Neural cell (in vitro differentiated cells): ENCODE results near the gene PGS1. TPM values are rescaled to one million over a fixed set of nuclear protein-coding genes. Genes with fewer than 3 reads are reported as not detected.

ENCODE experiments used
- H2AFZ ChIP-seq: fragments of 200-600, 300-800 bp; sonication (generic), shearing (Covaris generic); 2 replicates; pipeline ENCODE4 v1.6.0; 2014; ENCODE audit warnings: low read depth, mild to moderate bottlenecking, antibody characterized with exemption, low read length, moderate library complexity
- H3F3A ChIP-seq: fragments of 200-600 bp; shearing (Covaris generic); 2 replicates; pipeline ENCODE4 v1.6.1; 2016; ENCODE audit warnings: mild to moderate bottlenecking, moderate library complexity, mixed read lengths, antibody characterized with exemption, low read length; ENCODE audit not compliant: insufficient read depth, poor library complexity, severe bottlenecking
- H3K27ac ChIP-seq: fragments of 200-600, 300-800 bp; sonication (generic), shearing (Covaris generic); 2 replicates; pipeline ENCODE4 v1.5.1; 2014; ENCODE audit warnings: mild to moderate bottlenecking, low read length, moderate library complexity
- H3K27me3 ChIP-seq: fragments of 300-800, 200-600 bp; sonication (generic), shearing (Covaris generic); 2 replicates; pipeline ENCODE4 v1.6.0; 2014; ENCODE audit warnings: mild to moderate bottlenecking, low read depth, low read length, moderate library complexity; ENCODE audit not compliant: insufficient read depth
- H3K36me3 ChIP-seq: fragments of 300-800, 200-600 bp; sonication (generic), shearing (Covaris generic); 2 replicates; pipeline ENCODE4 v1.5.1; 2014; ENCODE audit warnings: mild to moderate bottlenecking, antibody characterized with exemption, low read length, moderate library complexity; ENCODE audit not compliant: insufficient read depth
- H3K4me2 ChIP-seq: fragments of 300-800, 200-600 bp; sonication (generic), shearing (Covaris generic); 2 replicates; pipeline ENCODE4 v1.6.0; 2014; ENCODE audit warnings: mild to moderate bottlenecking, low read length
- H3K4me3 ChIP-seq: fragments of 300-800, 200-600 bp; sonication (generic), shearing (Covaris generic); 2 replicates; pipeline ENCODE4 v1.5.1; 2014; ENCODE audit warnings: mild to moderate bottlenecking, low read length, moderate library complexity
- H3K79me2 ChIP-seq: fragments of 200-600 bp; shearing (Covaris generic); replicated peaks from 2 replicates; pipeline ENCODE4 v1.6.0; 2014; ENCODE audit warnings: mild to moderate bottlenecking, low read length, moderate library complexity; ENCODE audit not compliant: insufficient read depth
- H3K9ac ChIP-seq: fragments of 300-800, 200-600 bp; sonication (generic), shearing (Covaris generic); 2 replicates; pipeline ENCODE4 v1.6.1; 2016; ENCODE audit warnings: mild to moderate bottlenecking, low read length, mixed read lengths
- H3K9me2 ChIP-seq: fragments of 200-600 bp; shearing (Covaris generic); 2 replicates; pipeline ENCODE4 v1.6.1; 2016; ENCODE audit warnings: mild to moderate bottlenecking, low read length, mixed read lengths; ENCODE audit not compliant: insufficient read depth
- H3K9me3 ChIP-seq: fragments of 200-600, 300-800 bp; sonication (generic), shearing (Covaris generic); 2 replicates; pipeline ENCODE4 v1.6.1; 2016; ENCODE audit warnings: mild to moderate bottlenecking, mixed run types, low read length, moderate library complexity, mixed read lengths
- H4K20me1 ChIP-seq: fragments of 200-600 bp; shearing (Covaris generic); 2 replicates; pipeline ENCODE4 v1.6.1; 2016; ENCODE audit warnings: mild to moderate bottlenecking, mixed run types; ENCODE audit not compliant: insufficient read depth
- CTCF ChIP-seq: fragments of 450-650 bp; IDR thresholded peaks from 2 replicates; pipeline ENCODE4 v1.5.1; 2014; ENCODE audit warnings: antibody characterized with exemption, mild to moderate bottlenecking, moderate library complexity; ENCODE audit not compliant: poor library complexity, severe bottlenecking
- EP300 ChIP-seq: fragments of 450-650 bp; conservative IDR thresholded peaks from 2 replicates; pipeline ENCODE4 v1.6.1; 2014; ENCODE audit warnings: antibody characterized with exemption, mild to moderate bottlenecking, moderate library complexity; ENCODE audit not compliant: poor library complexity, severe bottlenecking
- EZH2 ChIP-seq: fragments of 200-600, 300-800 bp; shearing (Covaris generic), sonication (generic); IDR thresholded peaks from 2 replicates; pipeline ENCODE4 v1.6.1; 2014; ENCODE audit warnings: antibody characterized with exemption, low read length, borderline replicate concordance, mild to moderate bottlenecking; ENCODE audit not compliant: insufficient read depth, poor library complexity, severe bottlenecking
- MXI1 ChIP-seq: fragments of 450-650 bp; conservative IDR thresholded peaks from 2 replicates; pipeline ENCODE4 v1.6.1; 2014; ENCODE audit warnings: antibody characterized with exemption, mild to moderate bottlenecking; ENCODE audit not compliant: poor library complexity, severe bottlenecking
- POLR2AphosphoS5 ChIP-seq: IDR thresholded peaks from 2 replicates; pipeline ENCODE4 v1.6.1; 2012
- RAD21 ChIP-seq: fragments of 450-650 bp; conservative IDR thresholded peaks from 2 replicates; pipeline ENCODE4 v1.6.1; 2014; ENCODE audit warnings: antibody characterized with exemption, mild to moderate bottlenecking, moderate library complexity
- SMC3 ChIP-seq: fragments of 450-650 bp; conservative IDR thresholded peaks from 2 replicates; pipeline ENCODE4 v1.6.1; 2014; ENCODE audit warnings: antibody characterized with exemption, mild to moderate bottlenecking, moderate library complexity; ENCODE audit not compliant: poor library complexity
- TAF1 ChIP-seq: IDR thresholded peaks from 2 replicates; pipeline ENCODE4 v1.6.1; 2012; ENCODE audit warnings: low read depth
- polyA plus RNA-seq: library from polyadenylated mRNA; depleted of rRNA; stranded (reverse); fragments of >200 nt; gene quantifications from 2 replicates; pipeline ENCODE4 v1.2.3, GENCODE V29; 2014
- TF ChIP-seq, protein P1 (sequence below): IDR thresholded peaks from 2 replicates; pipeline ENCODE4 v1.6.1; 2012; ENCODE audit warnings: borderline replicate concordance

The PGS1 gene
- polyA plus RNA-seq, 1 donor from 2014 or later: 65.7 TPM

DNA sequence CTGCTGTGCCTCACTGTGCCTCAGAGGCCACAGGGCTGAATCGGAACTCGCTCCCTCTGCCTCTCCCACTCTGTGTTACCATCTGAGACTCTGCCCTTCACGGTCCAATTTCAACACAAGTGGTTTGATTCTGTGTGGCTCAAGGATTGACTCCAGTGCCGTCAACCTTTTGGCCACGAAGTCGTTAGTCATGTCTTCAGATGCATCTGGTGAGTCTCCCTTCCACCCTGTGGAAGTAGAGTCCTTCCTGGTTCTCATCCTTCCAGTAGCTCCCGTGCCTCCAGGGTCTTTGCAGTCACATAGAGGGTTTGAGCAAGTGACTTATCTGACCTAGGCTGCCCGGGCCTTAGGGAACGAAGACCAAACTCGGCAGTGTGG, 51.2 kb downstream of the PGS1 start:
- TF ChIP-seq EP300 (no peak), SMC3 (no peak), TAF1 (no peak), RAD21 (no peak), MXI1 (no peak), POLR2AphosphoS5 (no peak), EZH2 (no peak), CTCF (no peak)
- TF ChIP-seq, protein P1, sequence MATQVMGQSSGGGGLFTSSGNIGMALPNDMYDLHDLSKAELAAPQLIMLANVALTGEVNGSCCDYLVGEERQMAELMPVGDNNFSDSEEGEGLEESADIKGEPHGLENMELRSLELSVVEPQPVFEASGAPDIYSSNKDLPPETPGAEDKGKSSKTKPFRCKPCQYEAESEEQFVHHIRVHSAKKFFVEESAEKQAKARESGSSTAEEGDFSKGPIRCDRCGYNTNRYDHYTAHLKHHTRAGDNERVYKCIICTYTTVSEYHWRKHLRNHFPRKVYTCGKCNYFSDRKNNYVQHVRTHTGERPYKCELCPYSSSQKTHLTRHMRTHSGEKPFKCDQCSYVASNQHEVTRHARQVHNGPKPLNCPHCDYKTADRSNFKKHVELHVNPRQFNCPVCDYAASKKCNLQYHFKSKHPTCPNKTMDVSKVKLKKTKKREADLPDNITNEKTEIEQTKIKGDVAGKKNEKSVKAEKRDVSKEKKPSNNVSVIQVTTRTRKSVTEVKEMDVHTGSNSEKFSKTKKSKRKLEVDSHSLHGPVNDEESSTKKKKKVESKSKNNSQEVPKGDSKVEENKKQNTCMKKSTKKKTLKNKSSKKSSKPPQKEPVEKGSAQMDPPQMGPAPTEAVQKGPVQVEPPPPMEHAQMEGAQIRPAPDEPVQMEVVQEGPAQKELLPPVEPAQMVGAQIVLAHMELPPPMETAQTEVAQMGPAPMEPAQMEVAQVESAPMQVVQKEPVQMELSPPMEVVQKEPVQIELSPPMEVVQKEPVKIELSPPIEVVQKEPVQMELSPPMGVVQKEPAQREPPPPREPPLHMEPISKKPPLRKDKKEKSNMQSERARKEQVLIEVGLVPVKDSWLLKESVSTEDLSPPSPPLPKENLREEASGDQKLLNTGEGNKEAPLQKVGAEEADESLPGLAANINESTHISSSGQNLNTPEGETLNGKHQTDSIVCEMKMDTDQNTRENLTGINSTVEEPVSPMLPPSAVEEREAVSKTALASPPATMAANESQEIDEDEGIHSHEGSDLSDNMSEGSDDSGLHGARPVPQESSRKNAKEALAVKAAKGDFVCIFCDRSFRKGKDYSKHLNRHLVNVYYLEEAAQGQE: no peak
- Histone ChIP-seq H3K9ac (no peak overlapping the region), H3K36me3 (no peaks in the 10 kb centered on the region), H3K27me3 (no peaks in the 10 kb centered on the region), H3K4me2 (no peak overlapping the region), H3K9me2 (no peaks in the 10 kb centered on the region), H3K79me2 (no peaks in the 10 kb centered on the region), H3F3A (no peaks in the 10 kb centered on the region), H4K20me1 (no peaks in the 10 kb centered on the region), H3K4me3 (no peak overlapping the region), H3K9me3 (no peaks in the 10 kb centered on the region), H3K27ac (no peak overlapping the region), H2AFZ (no peak overlapping the region)

- H3K27me3 ChIP-seq: no peaks in the 10 kb centered on the region
- no peak overlapping the region for H3K27ac ChIP-seq
- H2AFZ ChIP-seq: no peak overlapping the region
- no peak overlapping the region for H3K4me2 ChIP-seq
- H3F3A ChIP-seq: no peaks in the 10 kb centered on the region
- H4K20me1 ChIP-seq: no peaks in the 10 kb centered on the region
- no peaks in the 10 kb centered on the region for H3K79me2 ChIP-seq
- no peak overlapping the region for H3K4me3 ChIP-seq
- no peak overlapping the region for H3K9ac ChIP-seq
- H3K9me2 ChIP-seq: no peaks in the 10 kb centered on the region
- no peaks in the 10 kb centered on the region for H3K36me3 ChIP-seq
- TF ChIP-seq, protein P1: no peak
- TF ChIP-seq EZH2 (no peak), EP300 (no peak), SMC3 (no peak)
- no peaks in the 10 kb centered on the region for H3K9me3 ChIP-seq
These were observed 52.6 kb downstream of the PGS1 start for GRCh38 chr17:78430892-78431691.
